ENCODE measurements around the gene QKI.

GRCh38 chr6:163538331-163538730 lies 123.8 kb downstream of the QKI start:
- TF ChIP-seq CTCF (IDR thresholded peaks at IDR 0.05) = no peak
- no peak for TF ChIP-seq POLR2A (IDR thresholded peaks at IDR 0.05)
